Measurements from ENCODE around the gene ATXN10.
"Not testable (repeated sequence)": the region's sequence is repeated elsewhere in the genome, so short reads cannot be mapped to it uniquely, and the experiment has no call there.

Gene ATXN10

DNA sequence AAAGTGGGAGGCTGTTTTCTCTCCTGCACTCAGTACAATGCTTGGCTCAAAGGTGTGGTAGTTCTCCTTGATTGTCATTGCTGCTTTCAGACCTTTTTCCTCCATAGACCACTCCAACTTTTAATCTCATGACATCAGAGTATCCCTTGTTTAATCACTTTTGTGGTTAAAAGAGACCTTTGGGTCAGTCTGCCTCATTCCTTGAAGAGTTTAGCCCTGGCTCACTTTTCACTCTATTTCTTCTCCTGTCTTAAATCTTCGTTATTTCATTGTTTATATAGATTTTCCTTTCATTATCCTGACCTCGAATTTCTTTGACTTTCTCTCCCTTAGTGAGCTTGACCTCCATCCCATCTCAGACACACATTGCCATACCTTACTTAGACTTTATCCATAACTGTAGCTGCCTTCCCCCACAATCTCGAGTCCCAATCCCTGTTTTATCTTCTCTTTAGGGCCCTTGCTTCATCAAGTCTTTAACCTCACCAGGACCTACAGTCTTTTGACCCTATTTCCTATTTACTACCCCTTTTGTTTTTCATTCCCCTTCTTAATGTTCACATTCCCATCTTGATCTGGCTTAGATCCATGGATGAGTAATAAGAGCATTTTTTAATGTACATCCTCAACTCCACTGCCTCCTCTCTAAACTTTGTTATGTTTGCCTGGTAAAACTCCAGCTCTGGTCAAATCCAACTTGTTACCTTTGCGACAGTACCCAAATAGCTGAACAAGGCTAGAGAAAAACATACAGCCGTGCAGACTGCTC lies 9.5 kb downstream of the ATXN10 start:
- DNase-seq = no peak

DNA sequence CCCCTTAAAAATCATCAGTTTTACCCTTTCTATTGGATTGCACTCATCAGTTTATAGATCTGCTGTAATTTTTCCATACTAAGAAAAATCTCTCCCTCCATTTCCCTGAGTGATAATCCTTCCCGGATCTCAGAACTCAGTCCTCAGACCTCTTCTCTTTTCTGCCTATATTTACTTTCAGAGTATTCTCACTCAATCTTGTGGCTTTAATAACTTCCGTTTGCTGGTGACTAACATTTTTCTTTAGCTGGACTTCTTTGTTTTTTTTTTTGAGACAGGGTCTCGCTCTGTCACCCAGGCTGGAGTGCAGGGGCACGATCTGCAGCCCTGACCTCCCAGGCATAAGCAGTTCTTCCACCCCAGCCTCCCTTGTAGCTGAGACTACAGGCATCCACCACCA lies 10.4 kb downstream of the ATXN10 start:
- peak; percentile 8 to 29 for DNase-seq

DNA sequence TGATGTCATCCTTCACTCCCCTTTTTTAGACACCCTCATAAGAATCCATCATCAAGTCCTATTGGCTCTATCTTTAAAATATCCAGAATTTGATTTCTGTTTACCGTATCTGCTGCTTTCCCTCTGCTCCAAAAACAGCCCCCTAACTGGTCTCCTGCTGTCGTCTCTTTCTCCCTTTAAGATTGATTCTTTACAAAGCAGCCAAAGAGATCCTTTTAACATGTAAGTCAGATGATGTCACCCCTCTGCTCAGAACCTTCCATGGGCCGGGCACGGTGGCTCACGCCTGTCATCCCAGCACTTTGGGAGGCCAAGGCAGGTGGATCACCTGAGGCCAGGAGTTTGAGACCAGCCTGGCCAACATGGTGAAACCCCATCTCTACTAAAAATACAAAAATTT lies 11.1 kb downstream of the ATXN10 start:
- DNase-seq = not testable (repeated sequence)

DNA sequence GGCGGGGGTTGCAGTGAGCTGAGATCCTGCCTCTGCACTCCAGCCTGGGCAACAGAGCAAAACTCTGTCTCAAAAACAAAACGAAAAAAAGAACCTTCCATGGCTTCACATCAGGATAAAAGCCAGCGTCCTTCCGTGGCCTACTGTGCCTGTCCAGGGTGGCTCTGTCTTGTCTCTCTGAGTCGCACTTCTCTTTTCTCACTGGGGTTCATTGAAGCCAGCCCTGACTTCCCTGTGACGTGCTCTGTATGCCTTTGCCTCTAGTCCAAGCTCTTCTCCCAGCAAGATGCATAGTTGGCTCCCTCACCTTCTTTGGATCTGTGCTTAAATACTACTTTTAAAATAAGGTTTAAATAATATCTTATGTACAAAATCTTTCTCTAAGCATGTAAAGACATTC lies 11.6 kb downstream of the ATXN10 start:
- peak; percentile 41 to 43 for DNase-seq

DNA sequence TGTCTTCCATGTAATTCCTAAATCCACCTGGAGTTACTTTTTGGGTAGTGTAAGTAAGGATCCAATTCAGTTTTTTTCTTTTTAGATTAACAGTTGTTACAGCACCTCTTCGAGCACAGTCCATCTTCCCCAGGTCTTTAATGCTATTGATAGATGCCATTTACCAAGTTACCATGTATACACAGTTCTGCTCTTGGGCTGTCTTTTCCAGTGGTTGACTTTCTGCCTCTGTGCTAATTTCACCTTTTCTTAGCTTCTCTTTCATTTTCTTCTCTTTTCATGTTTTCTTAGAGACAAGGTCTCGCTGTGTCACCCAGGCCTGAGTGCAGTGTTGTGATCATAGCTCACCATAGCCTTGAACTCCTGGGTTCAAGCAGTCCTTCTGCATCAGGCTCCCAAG lies 12.0 kb downstream of the ATXN10 start:
- DNase-seq = no peak

DNA sequence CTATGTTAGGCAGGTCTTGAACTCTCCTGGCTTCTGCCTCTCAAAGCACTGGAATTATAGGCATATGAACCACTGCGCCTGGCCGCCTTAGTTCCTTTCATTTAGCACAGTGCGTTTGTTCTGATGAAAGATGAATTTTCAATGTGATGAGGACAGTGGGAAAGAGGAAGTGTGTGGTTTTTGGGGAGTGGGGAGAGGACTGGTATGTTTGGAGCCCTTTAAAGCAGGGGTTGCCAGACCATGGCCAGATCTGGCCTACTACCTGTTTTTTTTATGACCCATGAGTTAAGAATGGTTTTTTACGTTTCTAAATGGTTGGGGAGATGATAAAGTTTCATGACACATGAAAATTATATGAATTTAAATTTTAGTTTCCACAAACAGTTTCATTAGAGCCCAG lies 12.5 kb downstream of the ATXN10 start:
- DNase-seq = peak; percentile 74 to 87

DNA sequence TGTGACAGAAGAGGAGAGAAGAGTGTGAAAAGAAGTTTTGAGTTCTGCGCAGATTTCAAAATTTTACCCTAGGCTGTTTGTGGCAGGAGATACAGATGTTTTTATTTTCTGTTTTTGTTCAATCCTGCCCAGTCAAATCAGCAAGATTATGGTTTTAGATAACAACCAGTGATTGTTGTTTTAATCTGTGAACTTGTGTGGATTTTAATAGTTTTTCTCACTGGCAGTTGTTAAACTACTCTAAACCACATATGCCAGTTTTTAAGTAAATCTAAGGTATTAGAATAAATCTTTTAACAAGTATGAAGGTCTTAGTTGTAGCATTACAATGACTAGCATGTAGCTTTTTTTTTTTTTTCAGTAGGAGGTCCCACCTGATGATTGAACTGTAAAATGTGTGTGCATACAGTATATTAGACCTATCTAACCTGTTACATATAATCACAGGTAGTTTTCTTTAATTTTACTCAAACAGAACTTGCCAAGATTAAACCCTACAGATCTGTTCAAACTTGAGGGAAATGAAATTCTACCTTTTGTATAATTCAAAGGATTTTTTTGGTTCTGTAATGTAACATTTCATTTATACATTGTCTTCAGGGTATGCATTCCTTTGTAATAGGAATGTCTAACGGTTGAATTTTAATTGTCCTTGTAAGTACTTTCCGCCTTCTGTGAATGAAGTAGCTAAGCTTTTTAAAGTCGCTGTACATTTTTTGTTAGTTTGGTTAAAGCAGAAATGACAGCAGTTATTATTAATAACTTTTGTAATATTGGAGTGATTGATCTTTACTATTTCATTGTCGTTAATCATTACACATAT lies 13.3 kb downstream of the ATXN10 start:
- no peak for DNase-seq

DNA sequence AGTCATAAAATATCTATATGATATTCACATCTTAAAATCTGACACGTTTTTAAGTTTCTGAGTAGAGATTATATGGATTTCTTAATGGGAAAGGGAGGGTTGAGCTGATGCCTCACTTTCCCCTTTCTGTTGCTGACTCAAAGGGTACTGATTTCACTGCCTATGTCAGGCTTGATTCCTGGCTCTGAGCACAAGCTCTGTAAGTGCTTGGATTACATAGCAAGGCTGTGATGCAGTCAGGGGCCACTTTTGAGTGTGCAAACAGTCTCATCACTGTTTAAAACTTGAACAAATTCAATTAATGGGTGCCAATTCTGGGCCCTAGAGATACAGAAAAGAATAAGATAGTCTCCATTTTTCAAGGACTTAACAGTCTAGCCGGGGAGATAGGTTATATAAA lies 14.4 kb downstream of the ATXN10 start:
- DNase-seq = no peak

DNA sequence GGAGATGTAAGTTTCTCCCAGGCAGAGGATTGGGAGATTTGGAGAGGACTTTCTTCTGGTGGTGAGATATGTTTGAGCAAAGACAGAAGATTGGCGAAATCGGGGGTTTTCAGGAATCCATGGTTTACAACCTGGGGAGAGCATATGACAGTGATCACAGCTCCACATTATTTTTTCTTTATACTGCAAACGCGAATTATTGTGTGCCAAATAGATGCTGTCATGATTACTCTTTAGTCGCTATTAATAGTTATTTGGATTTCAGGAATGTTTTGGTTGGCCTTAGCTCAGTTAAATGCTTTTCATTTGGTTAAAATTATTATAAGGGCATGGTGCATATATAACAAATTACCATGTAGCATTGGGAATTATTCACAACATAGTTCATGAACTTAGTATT lies 15.2 kb downstream of the ATXN10 start:
- no peak for DNase-seq

DNA sequence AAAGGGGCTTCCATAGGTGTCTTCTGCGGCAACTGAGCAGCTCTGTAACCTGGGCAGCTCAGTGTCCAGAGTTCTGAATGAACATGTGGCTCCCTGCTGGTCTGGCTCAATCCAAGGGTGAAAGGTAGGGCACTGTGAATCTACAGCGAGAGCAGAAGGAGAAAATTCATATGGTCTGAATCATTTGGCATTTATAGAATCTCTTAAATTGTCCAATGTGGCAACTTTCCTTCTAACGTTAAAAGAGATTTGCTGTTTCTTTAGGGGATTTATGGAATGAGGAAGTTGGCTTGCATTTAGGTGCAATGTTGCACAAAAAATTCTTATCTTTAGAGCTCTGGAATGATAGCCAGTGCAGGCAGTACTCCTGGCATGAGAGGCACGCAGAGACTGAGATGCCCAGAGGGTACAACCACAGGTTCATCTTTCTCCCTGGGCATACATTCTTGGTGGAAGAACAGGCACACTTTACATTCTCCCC lies 17.0 kb downstream of the ATXN10 start:
- DNase-seq = peak; percentile 23 to 33

DNA sequence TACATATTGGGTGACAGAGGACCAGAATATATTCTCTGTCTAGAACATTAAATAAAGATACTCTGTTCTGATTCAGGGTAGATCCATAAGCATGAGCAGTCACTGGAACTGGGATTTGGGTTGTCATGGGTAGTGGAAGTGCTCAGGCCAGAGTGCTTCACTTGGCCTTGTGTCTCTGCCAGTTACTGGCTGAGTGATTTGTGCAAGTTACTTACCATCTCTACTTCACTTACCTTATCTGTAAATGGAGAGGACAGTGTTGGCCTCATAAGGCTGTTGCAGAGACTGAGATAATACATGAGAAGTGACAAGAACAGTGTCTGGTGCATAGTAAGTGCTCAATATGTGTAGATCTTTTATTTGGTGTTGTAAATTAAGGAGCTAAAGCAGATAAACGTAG lies 17.6 kb downstream of the ATXN10 start:
- no peak for DNase-seq

DNA sequence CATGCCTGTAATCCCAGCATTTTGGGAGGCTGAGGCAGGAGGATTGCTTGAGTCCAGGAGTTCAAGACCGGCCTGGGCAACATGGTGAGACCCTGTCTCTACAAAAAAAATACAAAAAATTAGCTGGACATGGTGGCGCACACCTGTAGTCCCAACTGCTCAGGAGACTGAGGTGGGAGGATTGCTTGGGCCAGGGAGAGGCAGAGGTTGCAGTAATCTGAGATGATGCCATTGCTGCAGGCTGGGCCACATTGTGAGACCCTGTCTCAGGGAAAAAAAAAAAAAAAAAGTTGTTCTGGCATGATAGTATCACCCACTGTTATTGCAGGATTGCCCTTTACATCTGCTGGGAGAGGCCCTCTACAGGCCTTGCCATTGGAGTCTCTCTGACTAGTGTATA lies 18.4 kb downstream of the ATXN10 start:
- DNase-seq = no peak

DNA sequence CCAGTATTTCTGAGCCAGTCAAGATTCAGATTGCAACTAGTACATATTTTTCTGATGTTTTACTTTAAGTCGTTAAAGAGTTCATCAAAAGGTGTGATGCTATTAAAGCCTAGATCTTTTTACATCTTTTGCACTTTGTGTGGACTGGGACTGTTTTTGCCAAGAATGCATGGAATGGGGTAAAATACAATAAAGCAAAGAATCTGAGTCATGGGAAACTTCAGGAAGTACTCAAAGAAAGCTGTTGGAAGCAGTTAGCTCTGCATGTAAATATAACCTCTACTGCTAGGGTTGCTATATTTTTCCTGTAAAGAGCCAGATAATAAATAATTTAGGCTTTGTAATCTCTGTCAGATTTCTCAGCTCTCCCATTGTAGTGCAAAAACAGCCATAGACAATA lies 20.9 kb downstream of the ATXN10 start:
- no peak for DNase-seq

DNA sequence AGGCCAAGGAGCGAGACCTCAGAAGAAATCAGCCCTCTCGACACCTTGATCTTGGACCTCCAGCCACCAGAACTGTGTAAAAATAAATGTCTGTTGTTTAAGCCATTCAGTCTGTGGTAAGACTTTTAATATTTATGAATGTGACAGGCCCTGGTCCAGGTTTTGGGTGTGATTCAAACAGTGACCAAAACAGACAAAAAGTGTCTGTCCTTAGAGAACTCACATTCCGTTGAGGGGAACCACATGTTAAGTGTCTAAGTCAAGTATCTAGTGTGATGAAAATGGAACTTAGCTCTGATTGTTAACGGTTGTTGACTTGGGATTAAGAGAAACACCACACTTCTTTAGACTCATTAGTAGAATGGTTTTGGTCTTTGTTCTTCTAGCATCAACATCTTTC lies 22.2 kb downstream of the ATXN10 start:
- no peak for DNase-seq

DNA sequence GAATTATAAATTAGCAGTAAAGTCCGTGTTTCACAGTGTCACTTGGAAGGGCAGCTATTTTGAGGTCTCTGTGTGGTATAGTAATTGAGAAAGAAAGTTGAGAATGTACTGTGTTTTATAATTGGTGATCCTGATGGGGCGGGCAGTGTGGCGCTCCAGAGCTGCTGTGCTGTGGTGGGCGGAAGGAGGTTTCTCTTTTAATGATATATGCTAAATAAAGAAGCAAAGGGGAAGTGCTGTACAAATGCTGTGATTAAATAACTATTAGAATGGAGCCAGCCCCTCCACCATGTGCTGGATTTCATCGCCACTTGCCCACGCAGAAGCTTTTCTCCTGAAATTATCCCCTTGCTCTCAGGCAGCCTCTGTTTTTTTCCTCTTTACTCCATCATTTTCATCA lies 24.6 kb downstream of the ATXN10 start:
- peak; percentile 49 to 57 for DNase-seq

DNA sequence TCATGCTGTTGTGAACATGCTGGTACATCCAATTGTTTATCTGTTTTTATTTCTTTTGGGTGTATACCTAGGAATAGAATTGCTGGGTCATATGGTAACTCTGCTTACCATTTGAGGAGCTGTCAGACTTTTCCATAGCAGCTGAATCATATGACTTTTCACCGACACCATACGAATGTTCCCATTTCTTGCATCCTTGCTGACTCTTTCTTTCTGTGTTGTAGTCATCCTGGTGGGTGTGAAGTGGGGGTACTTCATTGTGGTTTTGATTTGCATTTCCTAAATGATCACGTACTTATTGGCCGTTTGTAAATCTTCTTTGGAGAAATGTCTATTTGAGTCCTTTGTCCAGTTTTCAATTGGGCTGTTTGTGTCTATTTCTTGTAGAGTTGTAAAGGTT lies 26.5 kb downstream of the ATXN10 start:
- DNase-seq = no peak

DNA sequence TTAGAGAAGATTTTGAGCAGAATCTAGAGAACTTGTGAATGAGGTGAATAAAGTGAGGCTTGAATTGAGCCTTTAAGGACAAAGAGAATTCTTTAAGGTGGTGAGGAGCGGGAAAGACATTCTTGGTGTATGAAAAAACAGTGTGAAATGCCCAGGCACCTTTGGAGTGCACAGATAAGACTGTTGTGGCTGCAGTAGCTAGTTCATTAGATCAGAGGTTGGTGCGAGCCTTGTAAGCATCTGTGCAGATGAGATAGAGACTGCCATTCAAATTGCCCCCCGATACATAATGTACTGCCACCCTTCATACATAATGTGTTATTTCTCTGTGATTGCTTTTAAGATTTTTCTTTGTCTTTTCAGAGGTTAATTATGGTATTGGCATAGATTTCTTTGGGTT lies 31.3 kb downstream of the ATXN10 start:
- no peak for DNase-seq

DNA sequence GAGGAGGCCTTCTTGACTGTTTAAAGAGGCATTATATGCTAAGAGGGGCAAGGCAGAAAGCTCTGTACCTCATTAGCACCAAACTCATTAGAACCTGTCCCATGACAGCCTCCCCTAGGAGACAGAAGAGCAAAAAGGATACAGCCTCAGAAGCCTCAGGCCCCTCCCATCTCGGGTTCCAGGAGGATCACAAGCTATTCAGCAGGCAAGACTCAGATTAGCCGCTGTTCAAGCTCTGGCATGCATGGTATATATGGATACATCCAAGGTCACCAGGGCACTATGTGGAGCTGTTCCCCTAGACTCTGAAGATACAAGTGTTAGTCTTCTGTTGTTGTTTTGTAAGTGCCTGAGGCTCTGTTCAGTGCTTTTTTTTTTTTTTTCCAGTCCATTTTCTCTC lies 32.1 kb downstream of the ATXN10 start:
- no peak for DNase-seq

DNA sequence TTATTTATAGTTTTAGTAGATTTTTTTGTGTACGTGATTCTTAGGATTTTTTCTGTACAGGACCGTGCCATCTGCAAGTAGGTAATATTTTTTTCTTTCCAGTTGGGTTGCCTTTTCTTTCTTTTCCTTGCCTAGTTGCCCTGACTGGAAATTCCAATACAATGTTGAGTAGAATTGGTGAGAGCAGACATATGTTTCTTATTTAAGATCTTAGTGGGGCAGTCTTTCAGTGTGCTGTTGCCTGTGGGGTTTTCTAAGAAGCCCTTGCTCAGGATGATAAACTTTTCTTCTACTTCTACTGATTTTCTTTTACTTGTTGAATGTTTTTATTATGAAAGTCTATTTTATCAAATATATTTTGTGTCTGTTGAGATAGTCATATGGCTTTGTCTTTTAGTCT lies 33.0 kb downstream of the ATXN10 start:
- DNase-seq = no peak

DNA sequence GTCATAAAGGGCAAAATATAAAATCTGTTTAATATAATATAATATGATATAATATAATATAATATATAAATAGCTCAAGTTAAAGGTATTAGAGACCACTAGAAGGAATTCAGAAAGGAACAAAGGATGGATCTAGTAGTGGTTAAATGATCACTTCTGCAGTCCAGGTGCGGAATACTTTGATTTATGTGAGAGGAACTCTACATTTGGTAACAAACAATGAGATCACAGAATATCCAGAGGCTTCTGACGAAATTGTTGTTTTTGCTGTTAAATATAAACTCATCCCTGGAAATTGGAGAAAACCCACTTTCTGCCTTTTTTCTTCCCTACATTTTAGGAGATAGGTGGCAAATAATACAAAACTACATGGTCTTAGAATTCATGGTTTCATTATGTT lies 36.0 kb downstream of the ATXN10 start:
- DNase-seq = no peak

DNA sequence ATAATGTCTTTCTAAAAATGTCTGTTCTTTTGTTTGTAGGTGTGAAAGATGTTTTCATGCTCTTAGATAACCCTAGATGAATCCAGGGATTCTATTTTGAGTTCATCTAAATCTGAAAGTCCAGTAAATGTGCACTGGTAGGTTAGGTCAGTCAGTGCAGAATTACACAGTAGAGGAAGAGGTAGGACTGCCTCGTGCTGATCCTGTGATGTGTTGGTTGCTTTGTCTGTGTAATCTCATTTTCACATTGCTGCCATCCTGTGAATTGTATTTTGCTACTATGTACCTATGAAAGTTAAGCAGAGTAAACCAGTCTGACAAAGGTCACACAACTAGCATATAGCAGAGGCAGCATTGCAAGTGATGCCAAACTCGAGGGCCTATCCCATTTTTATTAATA lies 36.5 kb downstream of the ATXN10 start:
- no peak for DNase-seq

DNA sequence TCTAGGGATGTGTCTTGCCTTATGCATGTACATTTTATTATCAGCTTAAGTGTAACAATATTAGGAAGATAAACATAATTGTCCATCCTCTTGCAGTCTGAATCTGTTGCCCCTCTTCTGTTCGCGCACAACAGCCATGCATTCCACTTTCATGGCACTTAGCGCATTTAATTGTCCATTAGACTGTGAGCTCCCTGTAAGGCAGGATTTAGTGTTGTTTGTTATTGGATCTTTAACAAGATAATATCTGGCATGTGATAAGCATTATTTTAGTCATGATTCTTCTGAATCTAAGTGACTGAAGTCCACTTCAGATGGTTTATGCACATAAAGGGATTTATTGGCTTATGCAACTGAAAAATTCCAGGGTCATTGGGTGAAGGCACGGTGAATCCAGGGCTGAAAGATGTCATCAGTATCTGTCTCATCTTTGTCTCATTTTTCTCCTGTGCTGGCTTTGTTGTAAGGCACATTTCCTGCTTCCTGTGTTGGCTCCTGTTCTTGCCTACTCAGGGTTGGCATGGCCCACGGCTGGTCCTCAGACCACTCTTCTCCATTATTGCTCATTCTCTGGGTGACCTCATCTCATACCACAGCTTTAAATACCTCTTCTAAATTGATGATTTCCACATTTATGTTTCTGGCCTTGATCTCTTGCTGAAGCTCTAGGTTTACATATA lies 37.6 kb downstream of the ATXN10 start:
- DNase-seq = no peak

DNA sequence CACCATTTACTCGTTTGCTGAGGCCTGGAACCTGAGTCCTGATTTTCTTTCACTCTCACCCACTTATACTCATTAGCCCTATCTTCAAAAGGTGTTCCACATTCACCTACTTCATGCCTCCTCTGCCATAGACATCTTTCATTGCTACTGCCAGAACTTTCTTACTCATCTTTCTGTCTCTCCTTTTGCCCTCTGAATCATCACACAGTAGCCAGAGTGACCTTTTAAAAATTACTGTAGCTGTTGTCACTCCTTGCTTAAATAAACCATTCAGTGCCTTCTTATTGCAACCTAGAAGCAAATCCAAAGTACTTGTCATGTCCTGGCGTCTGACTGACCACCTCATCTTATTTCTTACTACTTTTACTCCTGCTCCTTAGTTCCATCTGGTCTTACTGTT lies 38.2 kb downstream of the ATXN10 start:
- DNase-seq = no peak

DNA sequence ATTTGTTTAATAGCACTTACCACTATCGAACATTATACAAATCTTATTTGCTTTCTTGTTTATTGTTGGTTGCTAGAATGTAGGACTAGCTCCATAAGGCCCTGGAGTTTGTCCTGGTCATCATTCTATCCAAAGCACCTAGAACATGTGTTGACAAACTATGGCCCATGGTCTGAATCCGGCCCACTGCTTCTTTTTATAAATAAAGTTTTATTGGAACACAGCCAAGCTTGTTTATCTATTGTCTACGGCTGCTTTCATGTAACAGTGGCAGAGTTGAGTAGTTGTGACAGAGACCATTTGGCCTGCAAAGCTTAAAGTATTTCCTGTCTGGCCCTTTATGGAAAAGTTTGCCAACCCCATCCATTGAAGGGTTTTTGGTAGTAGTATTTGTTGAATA lies 38.8 kb downstream of the ATXN10 start:
- DNase-seq = no peak

All from Kasumi-1 (cell line).